GM21723 (cell line): ENCODE measurements around the gene ZNF587.
A peak's percentile ranks its signal among the peaks of the same experiment; 100 is the strongest.
"Not testable (repeated sequence)": the region's sequence is repeated elsewhere in the genome, so short reads cannot be mapped to it uniquely, and the experiment has no call there.

Experiments
- ATAC-seq: cut with Tn5 transposase; IDR thresholded peaks from one replicate; pipeline ENCODE4 v1.9.1; 2021; ENCODE audit warnings: mild to moderate bottlenecking, moderate library complexity; ENCODE audit not compliant: unreplicated experiment

ZNF587 gene

DNA sequence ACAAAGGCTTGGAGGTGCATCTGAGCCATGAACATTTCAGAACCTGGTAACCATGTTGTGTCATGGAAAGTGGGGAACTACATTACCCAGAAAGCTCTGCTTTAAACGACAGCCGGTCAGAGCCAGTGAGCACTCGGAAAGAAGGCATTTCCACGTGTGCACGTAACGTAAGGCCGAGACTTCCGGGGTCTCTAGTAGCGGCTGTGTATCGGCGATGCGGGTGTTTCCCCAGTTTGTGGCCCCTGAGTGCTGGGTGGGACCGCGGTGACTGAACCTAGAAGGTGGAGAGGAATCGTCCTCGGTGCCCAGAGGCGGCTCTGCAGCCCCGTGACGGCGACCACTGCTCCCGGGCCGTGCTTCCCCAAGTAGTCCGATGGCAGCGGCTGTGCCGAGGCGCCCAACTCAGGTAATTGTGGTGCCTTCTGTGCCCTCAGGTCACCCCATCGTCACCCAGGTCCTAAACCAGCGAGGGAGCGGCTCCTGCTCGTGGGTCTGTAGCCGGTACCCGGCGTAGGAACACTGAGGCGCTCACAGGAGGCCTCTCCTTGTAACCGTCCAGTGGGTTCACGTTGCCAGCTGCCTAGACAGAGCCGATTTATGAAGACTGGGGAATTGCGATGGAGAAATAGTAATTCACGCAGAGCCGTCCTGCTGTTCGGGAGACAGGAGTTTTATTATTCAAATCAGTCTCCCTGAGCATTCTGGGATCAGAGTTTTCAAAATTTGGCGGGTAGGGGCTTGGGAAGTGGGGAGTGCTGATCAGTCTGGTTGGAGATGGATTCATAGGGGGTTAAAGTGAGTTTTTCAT lies at the start of gene ZNF587:
Gene ZNF587, plus strand, starts transcription at position 194 of the 808 bp plus-strand sequence. Its CDS starts 180 bp downstream, at position 374.
- ATAC-seq = peak; percentile 90

- no peak for ATAC-seq
Observed at GRCh38 chr19:57800696-57801095, 49.0 kb upstream of the ZNF587 start.

DNA sequence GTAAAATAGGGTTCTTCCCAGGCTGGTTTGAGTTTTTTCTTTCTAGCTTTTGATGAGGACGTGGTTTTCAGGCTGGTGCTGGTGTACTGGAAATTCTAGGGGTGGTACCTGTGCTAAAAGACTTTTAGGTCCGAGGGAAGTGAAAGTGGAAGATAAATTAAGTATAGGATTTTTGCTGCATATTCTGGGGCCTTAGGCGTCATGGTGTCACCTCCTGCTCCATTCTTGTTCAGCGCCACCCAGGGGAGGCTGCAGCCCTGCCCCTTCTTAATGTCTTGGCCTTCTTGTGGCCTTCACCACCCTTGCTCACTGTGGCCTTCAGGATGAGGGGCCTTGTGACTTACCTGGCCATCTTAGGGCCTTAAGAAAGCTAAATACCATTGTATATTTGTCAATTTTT lies 47.4 kb upstream of the ZNF587 start:
- ATAC-seq = no peak

GRCh38 chr19:57803265-57803593 lies 46.4 kb upstream of the ZNF587 start:
- no peak for ATAC-seq

- ATAC-seq = no peak
Observed at GRCh38 chr19:57803594-57804325, 45.9 kb upstream of the ZNF587 start.

DNA sequence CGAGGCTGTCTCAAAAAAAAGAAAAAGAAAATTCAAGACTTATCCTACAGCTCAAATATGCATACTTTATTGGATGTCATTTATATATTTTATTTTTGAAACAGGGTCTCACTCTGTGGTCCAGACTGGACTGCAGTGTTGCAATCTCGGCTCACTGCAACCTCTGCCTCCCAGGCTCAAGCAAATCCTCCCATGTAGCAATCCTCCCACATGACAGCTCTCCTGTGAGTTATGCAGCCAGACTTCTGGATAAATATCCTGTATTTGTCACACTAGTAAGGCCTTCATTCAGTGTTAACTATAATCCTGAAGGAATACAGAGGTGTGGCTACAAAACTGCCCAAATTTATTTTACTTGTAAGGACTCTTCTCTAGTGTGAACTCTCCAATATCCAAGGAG lies 42.1 kb upstream of the ZNF587 start:
- ATAC-seq = no peak

DNA sequence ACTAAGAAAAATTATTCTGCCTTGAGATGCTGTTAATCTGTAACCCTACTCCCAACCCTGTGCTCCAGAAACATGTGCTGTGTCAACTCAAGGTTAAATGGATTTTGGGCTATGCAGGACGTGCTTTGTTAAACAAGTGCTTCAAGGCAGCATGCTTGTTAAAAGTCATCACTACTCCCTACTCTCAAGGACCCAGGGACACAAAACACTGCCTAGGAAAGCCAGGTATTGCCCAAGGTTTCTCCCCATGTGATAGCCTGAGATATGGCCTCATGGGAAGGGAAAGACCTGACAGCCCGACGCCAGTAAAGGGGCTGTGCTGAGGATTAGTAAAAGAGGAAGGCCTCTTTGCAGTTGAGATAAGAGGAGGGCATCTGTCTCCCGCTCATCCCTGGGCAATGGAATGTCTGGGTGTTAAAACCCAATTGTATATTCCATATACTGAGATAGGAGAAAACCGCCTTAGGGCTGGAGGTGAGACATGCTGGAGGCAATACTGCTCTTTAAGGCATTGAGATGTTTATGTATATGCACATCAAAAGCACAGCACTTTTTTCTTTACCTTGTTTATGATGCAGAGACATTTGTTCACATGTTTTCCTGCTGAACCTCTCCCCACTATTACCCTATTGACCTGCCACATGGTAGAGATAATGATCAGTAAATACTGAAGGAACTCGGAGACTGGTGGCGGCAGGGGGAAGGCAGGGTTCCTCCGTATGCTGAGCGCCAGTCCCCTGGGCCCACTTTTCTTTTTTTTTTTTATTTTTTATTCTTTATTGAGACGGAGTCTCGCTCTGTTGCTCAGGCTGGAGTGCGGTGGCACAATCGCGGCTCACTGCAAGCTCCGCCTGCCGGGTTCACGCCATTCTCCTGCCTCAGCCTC lies 39.0 kb upstream of the ZNF587 start:
- ATAC-seq = not testable (repeated sequence)

GRCh38 chr19:57812226-57812625 lies 37.4 kb upstream of the ZNF587 start:
- peak; percentile 43 for ATAC-seq

GRCh38 chr19:57812975-57813820 lies 36.5 kb upstream of the ZNF587 start:
- ATAC-seq = not testable (repeated sequence)

- no peak for ATAC-seq
Observed at GRCh38 chr19:57813919-57814504, 35.6 kb upstream of the ZNF587 start.

DNA sequence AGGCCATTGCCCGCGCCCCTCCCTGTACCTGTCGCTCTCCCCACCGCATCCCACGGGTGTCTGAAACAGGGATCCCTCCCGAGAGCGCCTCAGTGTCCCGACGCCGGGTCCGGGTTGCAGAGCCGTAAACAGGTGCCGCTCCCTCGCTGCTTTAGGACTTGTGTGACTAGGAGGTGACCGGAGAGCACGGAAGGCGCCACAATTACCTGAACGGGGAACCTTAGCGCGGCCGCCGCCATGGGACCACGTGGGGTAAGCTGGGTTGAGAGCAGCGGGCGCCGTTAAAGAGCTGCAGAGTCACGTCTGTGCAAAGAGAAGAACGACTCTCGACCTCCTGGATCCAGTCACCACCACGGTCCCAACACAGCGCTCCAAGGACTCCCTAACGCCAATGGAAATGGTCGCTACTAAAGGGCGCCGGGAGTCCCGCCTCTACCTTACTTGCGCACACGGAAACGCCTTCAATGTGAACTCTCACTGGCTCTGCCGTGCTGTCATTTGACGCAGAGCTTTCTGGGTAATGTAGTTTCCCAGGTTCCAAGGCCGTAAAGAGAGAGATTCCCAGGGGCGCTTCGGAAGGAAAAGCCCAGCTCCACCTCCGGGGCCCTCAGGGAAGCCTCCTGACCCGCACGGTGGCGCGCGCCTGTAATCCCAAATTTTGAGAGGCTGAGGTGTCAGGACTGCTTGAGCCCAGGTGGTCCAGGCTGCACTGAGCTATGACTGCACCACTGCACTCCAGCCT lies 35.0 kb upstream of the ZNF587 start, which contains the start of gene ZNF552:
Gene ZNF552, minus strand, starts transcription at position 409 of the 742 bp plus-strand sequence. Its CDS starts 170 bp downstream, at position 239.
- ATAC-seq = peak; percentile 63

DNA sequence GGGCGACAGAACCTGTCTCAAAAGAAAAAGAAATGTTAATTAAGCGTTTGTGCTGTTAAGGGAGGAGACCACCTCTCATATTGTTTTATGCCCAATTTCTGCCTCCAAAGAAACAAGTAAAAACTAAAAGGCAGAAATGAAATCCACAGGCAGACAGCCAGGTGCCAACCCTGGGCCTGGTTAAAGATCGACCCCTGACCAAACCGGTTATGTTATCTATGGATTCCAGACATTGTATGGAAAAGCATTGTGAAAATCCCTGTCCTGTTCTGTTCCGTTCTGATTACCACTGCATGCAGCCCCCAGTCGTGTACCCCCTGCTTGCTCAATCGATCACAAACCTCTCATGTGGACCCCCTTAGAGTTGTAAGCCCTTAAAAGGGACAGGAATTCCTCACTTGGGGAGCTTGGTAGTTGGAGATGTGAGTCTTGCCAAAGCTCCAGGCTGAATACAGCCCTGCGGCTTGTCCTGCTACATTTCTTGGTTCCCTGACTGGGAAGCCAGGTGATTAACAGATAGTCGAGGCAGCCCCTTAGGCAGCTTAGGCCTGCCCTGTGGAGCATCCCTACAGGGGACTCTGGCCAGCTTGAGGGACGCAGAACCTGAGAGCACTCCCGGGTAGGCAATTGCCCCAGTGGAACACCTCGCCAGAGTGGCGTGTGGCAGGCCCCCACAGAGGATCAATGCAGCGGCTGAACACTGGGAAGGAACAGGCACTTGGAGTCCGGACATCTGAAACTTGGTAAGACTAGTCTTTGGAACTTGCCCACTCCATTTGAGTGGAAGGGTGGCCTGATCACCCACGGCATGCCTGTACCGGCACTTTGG lies 34.2 kb upstream of the ZNF587 start:
- ATAC-seq = no peak

GRCh38 chr19:57816652-57817051 lies 33.0 kb upstream of the ZNF587 start:
- no peak for ATAC-seq

DNA sequence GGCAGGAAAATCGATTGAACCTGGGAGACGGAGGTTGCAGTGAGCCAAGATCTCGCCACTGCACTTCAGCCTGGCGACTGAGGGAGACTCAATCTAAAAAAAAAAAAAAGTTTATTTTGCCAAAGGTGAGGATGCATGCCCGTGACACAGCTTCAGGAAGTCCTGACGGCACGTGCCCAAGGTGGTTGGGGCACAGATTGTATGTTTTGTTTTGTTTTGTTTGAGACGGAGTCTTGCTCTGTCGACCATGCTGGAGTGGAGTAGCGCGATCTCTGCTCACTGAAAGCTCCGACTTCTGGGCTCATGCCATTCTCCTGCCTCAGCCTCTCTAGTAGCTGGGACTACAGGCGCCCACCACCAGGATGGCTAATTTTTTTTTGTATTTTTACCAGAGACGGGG lies 31.7 kb upstream of the ZNF587 start:
- ATAC-seq = no peak

DNA sequence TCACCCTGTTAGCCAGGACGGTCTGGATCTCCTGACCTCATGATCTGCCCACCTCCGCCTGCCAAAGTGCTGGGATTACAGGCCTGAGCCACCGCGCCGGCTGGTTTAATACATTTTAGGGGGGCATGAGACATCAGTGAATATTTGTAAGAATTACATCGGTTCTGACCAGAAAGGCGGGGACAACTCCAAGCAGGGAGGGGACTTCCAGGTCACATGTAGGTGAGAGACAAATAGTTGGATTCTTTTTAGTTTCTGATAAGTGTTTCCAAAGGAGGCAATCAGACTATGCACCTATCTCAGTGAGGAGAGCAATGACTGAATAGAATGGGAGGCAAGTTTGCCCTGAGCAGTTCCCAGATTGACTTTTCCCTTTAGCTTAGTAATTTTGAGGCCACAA lies 31.3 kb upstream of the ZNF587 start:
- no peak for ATAC-seq

- ATAC-seq = peak; percentile 84
Observed at GRCh38 chr19:57819475-57820148, 30.0 kb upstream of the ZNF587 start.

- ATAC-seq = no peak
Observed at GRCh38 chr19:57820599-57820998, 29.1 kb upstream of the ZNF587 start.

DNA sequence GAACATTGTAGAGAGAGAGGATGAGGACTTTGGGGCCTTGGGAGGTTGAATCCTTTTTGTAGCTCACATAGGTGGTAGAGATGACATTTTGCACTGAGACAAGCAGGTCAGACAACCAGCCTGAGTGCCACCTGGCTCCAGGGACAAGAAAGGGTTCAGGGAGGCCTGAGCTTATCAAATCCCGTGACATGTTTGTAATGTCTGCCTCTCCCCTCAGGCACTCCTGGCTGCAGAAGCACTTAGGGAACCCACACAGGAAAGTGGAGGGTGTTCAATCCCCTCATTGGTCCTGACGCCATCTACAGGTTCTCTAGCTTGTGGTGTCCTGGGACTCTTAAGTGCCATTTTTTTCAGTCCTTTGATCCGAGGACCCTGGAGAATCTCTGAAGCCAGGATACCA lies 28.6 kb upstream of the ZNF587 start:
- not testable (repeated sequence) for ATAC-seq
